ENCODE measurements around the gene SUSD3.
A peak's percentile ranks its signal among the peaks of the same experiment; 100 is the strongest.
"Not testable (repeated sequence)": the region's sequence is repeated elsewhere in the genome, so short reads cannot be mapped to it uniquely, and the experiment has no call there.

The SUSD3 gene

DNA sequence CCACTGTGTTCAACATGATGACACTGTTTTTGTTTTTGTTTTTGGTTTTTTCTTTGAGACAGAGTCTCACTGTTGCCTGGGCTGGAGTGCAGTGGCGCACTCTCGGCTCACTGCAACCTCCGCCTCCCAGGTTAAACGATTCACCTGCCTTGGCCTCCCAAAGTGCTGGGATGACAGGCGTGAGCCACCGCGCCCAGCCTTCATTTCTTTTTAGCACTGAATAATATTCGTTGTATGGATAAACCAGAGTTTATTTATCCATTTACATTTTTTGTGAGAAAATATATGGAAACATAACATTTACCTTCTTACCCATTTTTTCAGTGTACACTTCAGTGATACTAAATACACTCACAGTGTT, 41.8 kb downstream of the SUSD3 start:
- no peak for DNase-seq (ENCODE audit: low spot score)
- no peak for TF ChIP-seq CTCF (IDR thresholded peaks at IDR 0.05; ENCODE audit: extremely low read depth, missing control alignments)

GRCh38 chr9:93101086-93101485, 42.6 kb downstream of the SUSD3 start:
- DNase-seq (ENCODE audit: low spot score): not testable (repeated sequence)

- TF ChIP-seq CTCF (IDR thresholded peaks at IDR 0.05; ENCODE audit: extremely low read depth, missing control alignments): no peak
These were observed 47.1 kb downstream of the SUSD3 start for GRCh38 chr9:93105620-93106019.

DNA sequence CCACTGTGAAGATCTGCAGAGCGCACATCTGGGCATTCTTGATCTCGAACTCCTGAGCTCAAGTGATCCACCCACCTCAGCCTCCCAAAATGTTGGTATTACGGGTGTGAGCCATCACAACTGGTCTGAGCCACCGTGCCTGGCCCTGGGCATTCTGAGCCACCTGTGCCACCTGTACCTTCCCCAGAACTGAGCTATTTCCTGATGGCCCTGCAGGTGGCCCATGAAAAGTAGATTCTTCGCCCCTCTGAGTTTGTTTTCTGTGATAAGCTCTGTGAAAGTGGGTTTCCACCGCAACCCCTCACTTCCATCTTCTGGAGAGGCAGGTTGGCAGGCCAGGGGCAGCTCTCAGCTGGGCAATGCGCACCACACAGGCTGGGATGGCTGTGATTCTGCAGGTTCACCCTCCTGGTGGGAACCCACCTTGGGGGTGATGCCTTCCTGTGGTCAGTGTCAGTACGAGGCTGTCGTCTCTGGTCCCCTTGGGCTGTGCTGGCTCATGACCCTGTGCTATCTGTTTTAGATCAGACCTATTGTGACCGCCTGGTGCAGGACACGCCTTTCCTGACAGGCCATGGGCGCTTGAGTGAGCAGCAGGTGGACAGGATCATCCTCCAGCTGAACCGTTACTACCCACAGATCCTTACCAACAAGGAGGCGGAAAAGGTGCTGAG, 48.8 kb downstream of the SUSD3 start:
- no peak for TF ChIP-seq CTCF (IDR thresholded peaks at IDR 0.05; ENCODE audit: extremely low read depth, missing control alignments)
- no peak for DNase-seq (ENCODE audit: low spot score)

More at GRCh38 chr9:93105620-93106019, 47.1 kb downstream of the SUSD3 start:
- DNase-seq (ENCODE audit: low spot score): no peak

DNA sequence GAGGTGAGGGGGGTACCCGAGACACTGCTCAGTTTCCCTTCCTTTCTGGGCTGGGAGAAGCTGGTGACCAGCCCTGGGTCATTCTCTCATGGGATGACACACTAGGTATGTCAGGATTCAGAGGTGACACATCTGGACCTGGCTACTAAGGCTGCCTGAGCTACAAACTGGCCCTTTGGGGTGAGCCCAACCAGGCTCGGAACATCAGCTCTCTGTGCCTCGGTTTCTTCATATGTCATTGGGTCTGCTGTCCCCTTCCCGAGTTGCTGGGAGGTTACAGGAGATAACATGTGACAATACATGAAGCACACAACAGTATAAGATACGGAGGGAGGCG, 49.3 kb downstream of the SUSD3 start:
- DNase-seq (ENCODE audit: low spot score): no peak

DNA sequence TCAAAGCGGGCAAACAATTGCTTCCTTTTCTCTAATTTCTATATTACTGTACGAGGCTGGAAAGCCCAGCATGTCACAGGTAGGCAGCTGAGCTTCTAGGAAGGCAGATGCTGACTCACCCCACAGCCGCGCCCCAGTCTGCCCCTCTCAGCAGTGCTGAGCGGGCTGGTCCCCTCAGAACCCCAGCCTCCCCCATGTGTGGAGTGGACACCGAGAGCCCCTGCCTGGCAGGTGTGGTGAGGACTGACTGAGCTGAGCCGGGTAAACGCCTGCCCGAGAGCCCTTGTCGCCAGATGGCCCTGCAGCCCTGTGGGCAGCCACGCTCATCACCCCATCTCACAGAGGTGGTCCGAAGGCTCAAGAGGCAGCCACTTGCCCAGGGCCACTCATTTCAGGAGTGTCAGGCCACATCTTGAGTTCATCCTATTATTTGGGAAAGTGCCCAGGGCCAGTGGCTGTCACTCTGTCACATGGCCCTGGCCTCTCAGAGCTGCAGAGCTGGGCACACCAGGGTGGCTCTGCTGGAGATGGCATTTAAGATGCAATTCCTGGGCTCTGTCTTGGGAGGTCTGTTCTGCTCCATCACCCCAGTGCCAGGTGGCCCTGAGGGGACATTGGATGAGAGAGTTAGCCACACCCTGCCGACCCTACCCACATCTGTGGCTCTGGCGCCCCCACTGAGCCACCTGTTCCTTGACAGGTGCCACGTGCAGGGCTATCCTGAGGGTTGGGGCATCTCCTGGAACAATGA, 50.0 kb downstream of the SUSD3 start:
- TF ChIP-seq CTCF (IDR thresholded peaks at IDR 0.05; ENCODE audit: extremely low read depth, missing control alignments): peak; percentile 7
- DNase-seq (ENCODE audit: low spot score): no peak

More for the DNA sequence above, 49.3 kb downstream of the SUSD3 start:
- no peak for TF ChIP-seq CTCF (IDR thresholded peaks at IDR 0.05; ENCODE audit: extremely low read depth, missing control alignments)

GRCh38 chr9:93110311-93110855, 51.9 kb downstream of the SUSD3 start:
- DNase-seq (ENCODE audit: low spot score): no peak
- no peak for TF ChIP-seq CTCF (IDR thresholded peaks at IDR 0.05; ENCODE audit: extremely low read depth, missing control alignments)
